Germinal center (tissue), 1 donor: ENCODE data around the gene GP5.

Source experiments
- DNase-seq: peaks from one replicate; pipeline ENCODE4 v3.0.0; 2012; ENCODE audit warnings: mixed read lengths, low spot score

GP5 gene

GRCh38 chr3:194376241-194376560 is 22.9 kb downstream of the GP5 start:
- no peak for DNase-seq

- no peak for DNase-seq
Measured at GRCh38 chr3:194375473-194376240, 23.4 kb downstream of the GP5 start.

GRCh38 chr3:194374935-194375334 is 24.1 kb downstream of the GP5 start:
- DNase-seq: no peak

GRCh38 chr3:194373899-194374298 is 25.2 kb downstream of the GP5 start:
- no peak for DNase-seq

GRCh38 chr3:194373028-194373427 is 26.0 kb downstream of the GP5 start:
- no peak for DNase-seq

GRCh38 chr3:194370753-194371152 is 28.3 kb downstream of the GP5 start:
- no peak for DNase-seq

GRCh38 chr3:194369522-194370279 is 29.4 kb downstream of the GP5 start, which contains the start of gene LRRC15:
Gene LRRC15, minus strand, starts transcription at chr3:194369743. Its CDS starts 8,700 bp downstream, at chr3:194361043.
- DNase-seq: no peak

- DNase-seq: no peak
Measured at GRCh38 chr3:194368918-194369317, 30.1 kb downstream of the GP5 start.

- DNase-seq: no peak
Measured at GRCh38 chr3:194367992-194368841, 30.8 kb downstream of the GP5 start.

- no peak for DNase-seq
Measured at GRCh38 chr3:194365978-194366490, 33.0 kb downstream of the GP5 start.

GRCh38 chr3:194365526-194365925 is 33.5 kb downstream of the GP5 start:
- no peak for DNase-seq

- DNase-seq: no peak
Measured at GRCh38 chr3:194364652-194365434, 34.2 kb downstream of the GP5 start.

GRCh38 chr3:194364314-194364651 is 34.8 kb downstream of the GP5 start:
- no peak for DNase-seq

- no peak for DNase-seq
Measured at GRCh38 chr3:194360568-194360967, 38.5 kb downstream of the GP5 start.

- DNase-seq: no peak
Measured at GRCh38 chr3:194357681-194358080, 41.4 kb downstream of the GP5 start.

GRCh38 chr3:194355379-194355778 is 43.7 kb downstream of the GP5 start:
- no peak for DNase-seq

- DNase-seq: no peak
Measured at GRCh38 chr3:194354315-194354714, 44.8 kb downstream of the GP5 start.

GRCh38 chr3:194352667-194353246 is 46.3 kb downstream of the GP5 start:
- DNase-seq: no peak

GRCh38 chr3:194351952-194352536 is 47.0 kb downstream of the GP5 start:
- no peak for DNase-seq

GRCh38 chr3:194351080-194351672 is 47.9 kb downstream of the GP5 start, which contains the start of gene CPN2:
Gene CPN2, minus strand, starts transcription at chr3:194351328. Its CDS starts 8,626 bp downstream, at chr3:194342702.
- no peak for DNase-seq
